Activated CD8-positive, alpha-beta memory T cell treated with anti-CD3 and anti-CD28 coated beads for 36 hours (primary cell): ENCODE measurements around the gene CD164. TPM values are rescaled to one million over a fixed set of nuclear protein-coding genes. Genes with fewer than 3 reads are reported as not detected.

Experiments used
- CTCF ChIA-PET: fragments of 350-600 bp; sonication (Branson Sonifier 250); formaldehyde crosslinking; loops from one replicate; lab custom pipeline; 2021; ENCODE audit warnings: antibody characterized with exemption; lab: Charles Lee
- POLR2A ChIA-PET: fragments of 350-600 bp; sonication (Branson Sonifier 250); formaldehyde crosslinking; loops from one replicate; lab custom pipeline; 2021; ENCODE audit warnings: antibody characterized with exemption; lab: Charles Lee
- total RNA-seq, 2 experiments: library from RNA; stranded (reverse); gene quantifications; one replicate each; pipeline ENCODE4 v1.2.3, GENCODE V29; 2021

CD164 gene
- total RNA-seq, 2 experiments from 2014 or later = 197 to 202 TPM

- ChIA-PET POLR2A (no interaction called here), CTCF (interaction anchor here (1.2 kb wide), 1 partner anchor 24 kb away, joined by 3 read pairs; no protein-coding TSS in a partner anchor)
Observed at GRCh38 chr6:109327959-109328358, 54.3 kb downstream of the CD164 start.

- POLR2A ChIA-PET = no interaction called here
Observed at GRCh38 chr6:109327491-109327890, 54.8 kb downstream of the CD164 start.

DNA sequence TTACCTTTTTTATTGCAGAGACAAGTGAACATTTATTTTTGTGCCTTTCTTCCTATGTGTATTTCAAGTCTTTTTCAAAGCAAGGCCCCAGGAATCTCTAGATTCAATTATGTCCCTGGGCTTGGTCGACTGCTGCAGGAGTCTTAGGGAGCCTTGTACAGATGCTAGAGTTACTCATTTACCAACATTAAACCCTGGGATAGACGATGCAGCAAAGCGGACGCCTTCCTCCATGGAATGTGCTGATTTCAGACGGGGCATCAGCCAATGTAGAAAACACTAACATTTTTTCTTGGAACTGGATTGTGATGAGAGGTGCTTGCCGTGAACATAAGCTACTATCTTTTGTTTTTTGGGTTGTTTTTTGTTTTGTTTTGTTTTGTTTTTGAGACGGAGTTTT lies 55.9 kb downstream of the CD164 start:
- POLR2A ChIA-PET = no interaction called here
- CTCF ChIA-PET = no interaction called here

More at GRCh38 chr6:109327491-109327890, 54.8 kb downstream of the CD164 start:
- CTCF ChIA-PET = no interaction called here

GRCh38 chr6:109325400-109325801 lies 56.9 kb downstream of the CD164 start:
- ChIA-PET POLR2A (no interaction called here), CTCF (no interaction called here)

- CTCF ChIA-PET = no interaction called here
- POLR2A ChIA-PET = no interaction called here
Observed at GRCh38 chr6:109323241-109323640, 59.0 kb downstream of the CD164 start.

- ChIA-PET CTCF (no interaction called here), POLR2A (no interaction called here)
Observed at GRCh38 chr6:109322825-109323224, 59.4 kb downstream of the CD164 start.

DNA sequence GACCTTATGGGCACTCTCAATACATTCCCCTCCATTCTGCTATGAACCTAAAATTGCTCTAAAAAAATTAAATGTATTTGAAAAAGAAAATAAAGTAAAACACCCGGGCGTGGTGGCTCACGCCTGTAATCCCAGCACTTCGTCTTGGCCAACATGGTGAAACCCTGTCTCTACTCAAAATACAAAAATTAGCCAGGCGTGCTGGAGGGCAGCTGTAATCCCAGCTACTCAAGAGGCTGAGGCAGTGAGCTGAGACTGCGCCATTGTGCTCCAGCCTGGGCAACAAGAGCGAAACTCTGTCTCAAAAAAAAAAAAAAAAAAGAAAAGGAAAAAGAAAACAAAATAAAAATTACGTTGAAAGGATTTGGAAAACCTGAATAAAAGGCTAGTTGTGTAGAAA lies 60.5 kb downstream of the CD164 start:
- CTCF ChIA-PET = no interaction called here

DNA sequence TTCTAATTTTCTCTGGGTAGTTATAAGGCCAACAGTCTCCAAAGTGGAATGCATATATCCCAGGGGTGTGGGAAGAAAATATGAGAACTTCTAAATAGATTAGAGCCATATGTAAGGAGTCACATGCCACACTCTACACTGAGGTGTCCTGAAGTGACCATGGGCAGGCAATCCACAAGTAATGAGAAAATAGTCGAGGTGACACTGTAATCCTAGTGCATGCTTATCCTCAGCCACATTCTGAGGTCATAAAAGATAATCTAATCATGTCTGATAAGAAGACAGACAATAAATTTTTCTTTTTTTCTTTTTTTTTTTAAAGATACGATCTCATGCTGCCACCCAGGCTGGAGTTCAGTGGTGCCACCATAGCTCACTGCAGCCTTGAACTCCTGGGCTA lies 62.2 kb downstream of the CD164 start:
- ChIA-PET CTCF (no interaction called here), POLR2A (no interaction called here)

More for the DNA sequence above, 60.5 kb downstream of the CD164 start:
- POLR2A ChIA-PET = no interaction called here

DNA sequence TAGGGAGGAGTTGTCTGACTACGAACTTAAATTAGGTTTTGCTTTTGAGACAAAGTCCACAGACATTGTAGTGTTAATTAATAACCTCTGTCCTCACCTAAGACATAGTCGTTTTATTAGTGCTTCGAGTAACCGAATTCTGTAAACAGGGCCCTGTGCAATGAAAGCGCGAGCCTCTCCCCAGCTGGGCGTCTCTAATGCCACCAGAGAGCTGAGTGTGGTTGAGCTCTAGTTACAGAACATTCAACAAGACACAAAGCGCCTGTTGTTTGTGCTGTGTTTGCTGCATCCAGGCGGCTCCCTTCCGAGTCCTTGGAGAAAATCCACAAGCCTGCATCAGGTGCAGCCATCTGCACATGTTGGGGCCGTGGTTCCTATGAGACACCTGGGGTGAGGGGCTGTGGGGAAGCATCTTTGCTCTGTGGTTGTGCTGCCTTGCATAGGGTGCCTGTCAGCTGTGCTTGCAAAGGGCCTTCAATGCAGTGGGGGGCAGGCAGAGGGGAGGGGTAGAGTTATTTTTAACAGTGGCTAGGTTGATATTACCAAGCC lies 63.9 kb downstream of the CD164 start:
- ChIA-PET CTCF (no interaction called here), POLR2A (no interaction called here)

DNA sequence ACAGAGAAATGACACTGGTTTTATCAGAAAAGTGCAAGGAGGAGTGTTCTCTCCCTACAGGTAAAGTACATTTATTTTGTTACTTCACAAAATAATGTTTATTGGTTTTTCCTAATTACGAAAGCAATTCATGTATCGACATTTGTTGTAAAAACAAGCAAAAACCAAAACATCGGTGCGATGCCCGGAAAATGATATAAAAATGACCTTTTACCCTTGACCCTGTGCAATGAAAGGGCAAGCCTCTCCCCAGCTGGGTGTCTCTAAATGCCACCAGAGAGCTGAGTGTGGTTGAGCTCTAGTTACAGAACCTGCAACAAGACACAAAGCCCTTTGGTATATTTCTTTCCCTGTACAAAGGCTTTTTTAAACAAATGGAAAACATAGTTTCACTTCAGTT lies 65.4 kb downstream of the CD164 start:
- ChIA-PET CTCF (no interaction called here), POLR2A (no interaction called here)

Other genes with a start within 250 kb of the CD164 start
- gene PPIL6, start 58.2 kb upstream of the CD164 start, total RNA-seq = under 1 TPM; 0.17 to 0.36 TPM
- 10 to 100 TPM; 12.3 to 14.9 TPM for gene SMPD2, start 58.3 kb upstream of the CD164 start, total RNA-seq
- 10 to 100 TPM; 29.9 to 30.7 TPM for gene MICAL1, start 73.3 kb upstream of the CD164 start, total RNA-seq
- 10 to 100 TPM; 17.8 to 18.5 TPM for gene ZBTB24, start 100.8 kb upstream of the CD164 start, total RNA-seq